Right lobe of liver (tissue), 4 donors: ENCODE data around the gene TAF1.

Experiments used
- CTCF ChIP-seq, 4 donors: fragments of 200-600 bp in 3 of 4; fragments of 450-650 bp in 1 of 4; IDR thresholded peaks; one replicate each; pipeline versions ENCODE4 v1.5.1 to v1.8.0; 2016 to 2022; ENCODE audit warnings: antibody characterized with exemption in 4 of 4, mild to moderate bottlenecking in 2 of 4
- POLR2A ChIP-seq: fragments of 450-650 bp; IDR thresholded peaks from one replicate; pipeline ENCODE4 v1.6.1; 2017; ENCODE audit warnings: antibody characterized with exemption, mild to moderate bottlenecking
- donor health status: DM: no; HTN: no; CAD: no.
- donor health status: DM: no; HTN: no; CAD: no.
- donor health status: DM: no; HTN: yes; CAD: no.

DNA sequence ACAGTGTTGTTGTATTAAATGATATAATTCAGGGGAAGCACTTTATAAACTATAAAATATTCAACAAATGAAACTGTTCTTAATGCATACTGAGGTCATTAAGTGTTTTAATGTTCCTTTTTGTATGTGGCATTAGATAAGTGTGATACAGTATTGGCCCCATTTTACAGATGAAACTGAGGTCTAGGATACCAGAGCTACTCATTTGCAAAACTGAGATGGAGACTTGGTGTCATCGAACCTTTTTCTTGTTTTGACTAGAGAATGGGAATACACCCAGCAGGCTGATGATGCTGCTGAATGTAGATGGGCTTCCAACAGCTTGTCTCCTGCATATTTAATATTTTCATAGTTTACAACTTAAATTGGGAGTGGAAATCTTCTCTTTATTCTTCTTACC, 34.6 kb downstream of the TAF1 start:
- no peak for TF ChIP-seq CTCF (IDR thresholded peaks at IDR 0.05)
- TF ChIP-seq POLR2A = no peak
